Osteocyte (in vitro differentiated cells): Measurements from ENCODE around the gene FMNL2. TPM values are rescaled to one million over a fixed set of nuclear protein-coding genes. Genes with fewer than 3 reads are reported as not detected.

Source experiments
- DNase-seq: peaks from one replicate; pipeline ENCODE4 v3.0.0; 2021; ENCODE audit warnings: mixed read lengths; ENCODE audit not compliant: unreplicated experiment; ENCODE audit errors: extremely low spot score
- H3K27ac Mint-ChIP-seq: one replicate; pipeline ENCODE4 v1.8.0; 2021; ENCODE audit warnings: mild to moderate bottlenecking, mixed read lengths; ENCODE audit not compliant: unreplicated experiment
- H3K27me3 Mint-ChIP-seq: one replicate; pipeline ENCODE4 v1.8.0; 2021; ENCODE audit warnings: mixed read lengths; ENCODE audit not compliant: unreplicated experiment
- H3K36me3 Mint-ChIP-seq: one replicate; pipeline ENCODE4 v1.8.0; 2021; ENCODE audit warnings: mixed read lengths; ENCODE audit not compliant: unreplicated experiment
- H3K4me1 Mint-ChIP-seq: one replicate; pipeline ENCODE4 v1.8.0; 2021; ENCODE audit warnings: mixed read lengths; ENCODE audit not compliant: unreplicated experiment
- H3K4me3 Mint-ChIP-seq: one replicate; pipeline ENCODE4 v1.8.0; 2021; ENCODE audit warnings: mild to moderate bottlenecking, moderate library complexity, mixed read lengths; ENCODE audit not compliant: unreplicated experiment
- H3K9me3 Mint-ChIP-seq: one replicate; pipeline ENCODE4 v1.8.0; 2021; ENCODE audit warnings: mixed read lengths; ENCODE audit not compliant: unreplicated experiment
- total RNA-seq: library from RNA; stranded (reverse); gene quantifications from 2 replicates; pipeline ENCODE4 v1.2.1, GENCODE V29; 2021
- TF ChIP-seq, protein P1 (sequence below): fragments of 200-600 bp; sonication (generic); IDR thresholded peaks from 2 replicates; pipeline ENCODE4 v1.5.0; 2021; ENCODE audit warnings: antibody characterized with exemption, mild to moderate bottlenecking, moderate library complexity

Gene FMNL2
- total RNA-seq, 1 donor from 2014 or later = 45.3 TPM

DNA sequence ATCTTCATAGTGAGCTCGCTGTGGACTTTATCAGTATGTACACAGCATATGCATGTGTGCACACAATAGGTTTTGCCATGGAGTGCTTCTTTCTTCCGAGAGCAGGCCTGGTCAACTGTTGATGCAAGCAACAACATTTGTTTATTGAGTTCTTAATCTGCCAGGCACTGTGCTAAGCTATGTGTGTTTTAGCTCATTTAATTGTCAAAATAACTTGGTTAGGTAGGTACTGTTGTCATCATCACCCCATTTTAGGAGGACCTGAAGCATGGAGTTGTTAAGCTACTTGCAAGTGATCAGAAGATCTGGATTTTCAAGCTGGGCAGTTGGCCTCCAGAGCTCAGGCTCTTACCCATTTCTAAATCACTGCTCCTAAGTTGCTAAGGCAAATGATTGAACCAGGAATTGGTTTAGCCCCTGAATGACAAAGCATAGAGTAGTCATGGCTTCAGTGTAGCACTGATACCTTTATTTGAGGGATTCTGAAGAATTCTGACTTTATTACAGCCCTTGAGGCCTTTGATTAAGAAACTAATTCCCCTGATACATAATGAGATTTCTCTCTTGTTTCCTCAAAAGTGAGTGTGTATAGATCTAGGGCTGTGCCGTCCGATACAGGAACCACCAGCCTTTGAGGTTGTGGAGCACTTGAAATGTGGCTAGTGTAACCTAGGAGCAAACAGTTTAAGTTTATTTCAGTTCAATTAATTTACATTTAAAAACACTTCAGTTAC, 132.9 kb downstream of the FMNL2 start:
- DNase-seq = no peak
- Mint-ChIP-seq H3K4me1 (peaks cover 57% of the 10 kb centered on the region), H3K4me3 (no peak overlapping the region)

DNA sequence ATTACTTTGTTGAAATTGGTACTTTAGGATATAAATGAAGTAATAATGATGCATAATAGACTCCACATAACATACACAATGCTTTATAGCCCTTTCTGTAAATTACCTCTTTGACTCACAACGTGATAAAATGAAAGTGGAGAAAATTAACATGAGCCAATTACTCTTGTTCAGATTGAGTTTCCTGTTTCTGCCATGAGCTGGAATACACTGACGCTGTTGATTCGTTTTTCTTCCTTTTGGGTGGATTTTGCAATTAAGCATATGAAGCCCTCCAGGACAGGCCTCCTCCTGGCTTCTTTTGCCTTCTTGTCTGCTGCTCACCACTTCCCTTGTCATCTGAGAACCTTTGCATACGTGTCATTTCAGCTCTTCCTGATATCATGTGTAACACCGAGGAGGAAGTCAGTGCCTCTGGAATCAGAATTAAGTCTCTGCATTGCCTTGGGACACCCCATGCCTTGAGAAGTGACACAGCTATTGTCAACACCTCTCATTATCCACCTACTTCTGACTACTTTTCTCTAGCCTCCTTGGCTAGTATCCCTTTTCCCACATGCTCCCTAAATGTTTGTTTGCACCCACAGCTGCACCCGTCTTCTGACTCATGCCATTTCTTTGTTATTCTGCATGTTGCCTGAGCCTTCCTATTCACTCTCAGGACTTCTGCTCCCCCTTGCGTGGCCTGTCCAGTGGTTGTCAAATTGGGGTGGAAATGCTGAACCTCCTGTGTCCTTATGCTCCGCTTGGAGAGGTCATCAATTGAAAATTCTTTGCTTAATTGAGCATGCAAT, 134.1 kb downstream of the FMNL2 start:
- peak overlapping the region; percentile 18 for H3K4me3 Mint-ChIP-seq
- no peaks in the 10 kb centered on the region for H3K27me3 Mint-ChIP-seq
- H3K9me3 Mint-ChIP-seq = no peaks in the 10 kb centered on the region
- H3K4me1 Mint-ChIP-seq = peaks cover 52% of the 10 kb centered on the region
- no peak for DNase-seq
- H3K36me3 Mint-ChIP-seq = no peaks in the 10 kb centered on the region
- H3K27ac Mint-ChIP-seq = peak overlapping the region; percentile 56
- TF ChIP-seq, protein P1, sequence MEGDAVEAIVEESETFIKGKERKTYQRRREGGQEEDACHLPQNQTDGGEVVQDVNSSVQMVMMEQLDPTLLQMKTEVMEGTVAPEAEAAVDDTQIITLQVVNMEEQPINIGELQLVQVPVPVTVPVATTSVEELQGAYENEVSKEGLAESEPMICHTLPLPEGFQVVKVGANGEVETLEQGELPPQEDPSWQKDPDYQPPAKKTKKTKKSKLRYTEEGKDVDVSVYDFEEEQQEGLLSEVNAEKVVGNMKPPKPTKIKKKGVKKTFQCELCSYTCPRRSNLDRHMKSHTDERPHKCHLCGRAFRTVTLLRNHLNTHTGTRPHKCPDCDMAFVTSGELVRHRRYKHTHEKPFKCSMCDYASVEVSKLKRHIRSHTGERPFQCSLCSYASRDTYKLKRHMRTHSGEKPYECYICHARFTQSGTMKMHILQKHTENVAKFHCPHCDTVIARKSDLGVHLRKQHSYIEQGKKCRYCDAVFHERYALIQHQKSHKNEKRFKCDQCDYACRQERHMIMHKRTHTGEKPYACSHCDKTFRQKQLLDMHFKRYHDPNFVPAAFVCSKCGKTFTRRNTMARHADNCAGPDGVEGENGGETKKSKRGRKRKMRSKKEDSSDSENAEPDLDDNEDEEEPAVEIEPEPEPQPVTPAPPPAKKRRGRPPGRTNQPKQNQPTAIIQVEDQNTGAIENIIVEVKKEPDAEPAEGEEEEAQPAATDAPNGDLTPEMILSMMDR = no peak

More for the DNA sequence above, 132.9 kb downstream of the FMNL2 start:
- H3K27ac Mint-ChIP-seq = no peak overlapping the region
- TF ChIP-seq, protein P1 = no peak
- no peaks in the 10 kb centered on the region for H3K9me3 Mint-ChIP-seq
- H3K27me3 Mint-ChIP-seq = no peaks in the 10 kb centered on the region
- H3K36me3 Mint-ChIP-seq = no peaks in the 10 kb centered on the region

DNA sequence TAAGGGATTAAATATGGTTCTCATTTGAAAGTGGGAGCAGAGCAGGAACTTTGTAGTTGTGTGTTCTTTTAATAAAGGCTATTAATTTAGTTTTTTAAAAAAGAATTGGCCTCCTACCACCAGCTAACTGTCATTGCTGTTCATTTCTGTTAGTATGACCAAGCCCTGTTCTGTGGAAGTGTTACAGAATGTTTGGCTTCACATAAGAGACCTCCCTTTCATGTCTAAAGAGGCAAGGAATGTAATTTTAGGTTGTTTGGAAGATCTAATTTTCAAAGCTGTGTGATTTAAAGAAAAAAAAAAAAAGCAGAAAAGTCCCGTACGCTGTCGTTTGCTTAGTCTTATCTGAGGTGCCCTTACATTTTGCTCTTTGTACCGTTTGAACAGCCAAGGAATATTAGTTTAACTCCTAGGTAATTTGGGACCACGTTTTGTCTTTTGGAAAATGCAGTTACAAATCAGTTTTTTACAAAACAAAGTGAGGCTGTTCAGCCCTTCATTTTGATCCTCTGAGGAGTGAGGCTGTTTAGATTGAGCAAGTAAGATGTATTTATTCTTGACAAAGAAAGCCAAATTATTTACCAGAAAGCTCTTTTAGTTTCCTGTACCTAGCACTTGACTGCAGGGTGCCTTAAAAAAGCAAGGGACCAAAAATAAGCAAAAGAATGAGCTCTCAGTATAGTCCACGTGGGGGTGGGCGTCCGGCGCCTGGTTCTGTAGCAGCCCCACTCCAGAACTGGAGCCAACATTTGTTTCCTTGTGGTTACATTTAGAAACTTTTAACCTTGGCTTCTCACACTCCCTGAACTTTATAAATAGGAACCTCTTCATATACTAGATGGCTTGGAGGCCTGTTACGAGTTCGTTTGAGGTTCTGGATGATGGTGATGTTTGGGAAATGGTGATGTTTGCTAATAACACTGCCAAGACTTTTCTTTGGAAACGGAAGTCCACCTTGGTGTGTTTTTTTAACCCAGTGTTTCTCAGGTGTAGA, 136.2 kb downstream of the FMNL2 start:
- H3K36me3 Mint-ChIP-seq = no peaks in the 10 kb centered on the region
- peaks cover 35% of the 10 kb centered on the region for H3K4me1 Mint-ChIP-seq
- H3K27me3 Mint-ChIP-seq = no peaks in the 10 kb centered on the region
- no peak overlapping the region for H3K27ac Mint-ChIP-seq
- TF ChIP-seq, protein P1 = no peak
- H3K4me3 Mint-ChIP-seq = no peak overlapping the region
- DNase-seq = no peak
- no peaks in the 10 kb centered on the region for H3K9me3 Mint-ChIP-seq

DNA sequence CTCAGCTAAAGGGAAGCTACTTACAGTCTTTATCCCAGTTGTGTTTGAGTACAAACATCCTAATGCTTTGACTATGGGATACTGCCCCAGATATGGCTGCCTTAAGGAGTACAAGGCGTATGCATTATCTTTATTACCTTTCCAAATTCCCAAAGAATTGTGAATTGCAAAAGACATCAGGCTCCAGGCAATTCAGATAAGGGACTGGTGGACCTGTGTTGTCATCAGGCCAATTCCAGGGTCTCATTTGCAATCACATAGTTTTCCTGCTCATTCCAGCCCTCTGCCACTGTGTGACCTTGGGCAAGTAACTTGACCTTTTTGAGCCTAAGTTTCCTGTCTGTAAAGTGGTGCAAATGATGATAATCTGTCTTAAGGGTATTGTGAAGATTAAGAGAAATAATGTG, 137.5 kb downstream of the FMNL2 start:
- no peak overlapping the region for H3K27ac Mint-ChIP-seq
- no peaks in the 10 kb centered on the region for H3K36me3 Mint-ChIP-seq
- no peak overlapping the region for H3K4me3 Mint-ChIP-seq
- TF ChIP-seq, protein P1 = no peak
- DNase-seq = no peak
- H3K27me3 Mint-ChIP-seq = no peaks in the 10 kb centered on the region
- H3K4me1 Mint-ChIP-seq = peaks cover 21% of the 10 kb centered on the region
- H3K9me3 Mint-ChIP-seq = no peaks in the 10 kb centered on the region
